ENCODE measurements around the gene RAB11FIP3.

RAB11FIP3 gene

GRCh38 chr16:534856-535445 lies 109.5 kb downstream of the RAB11FIP3 start:
- H3K27ac ChIP-seq, result no peak overlapping the region
- TF ChIP-seq, protein P1, sequence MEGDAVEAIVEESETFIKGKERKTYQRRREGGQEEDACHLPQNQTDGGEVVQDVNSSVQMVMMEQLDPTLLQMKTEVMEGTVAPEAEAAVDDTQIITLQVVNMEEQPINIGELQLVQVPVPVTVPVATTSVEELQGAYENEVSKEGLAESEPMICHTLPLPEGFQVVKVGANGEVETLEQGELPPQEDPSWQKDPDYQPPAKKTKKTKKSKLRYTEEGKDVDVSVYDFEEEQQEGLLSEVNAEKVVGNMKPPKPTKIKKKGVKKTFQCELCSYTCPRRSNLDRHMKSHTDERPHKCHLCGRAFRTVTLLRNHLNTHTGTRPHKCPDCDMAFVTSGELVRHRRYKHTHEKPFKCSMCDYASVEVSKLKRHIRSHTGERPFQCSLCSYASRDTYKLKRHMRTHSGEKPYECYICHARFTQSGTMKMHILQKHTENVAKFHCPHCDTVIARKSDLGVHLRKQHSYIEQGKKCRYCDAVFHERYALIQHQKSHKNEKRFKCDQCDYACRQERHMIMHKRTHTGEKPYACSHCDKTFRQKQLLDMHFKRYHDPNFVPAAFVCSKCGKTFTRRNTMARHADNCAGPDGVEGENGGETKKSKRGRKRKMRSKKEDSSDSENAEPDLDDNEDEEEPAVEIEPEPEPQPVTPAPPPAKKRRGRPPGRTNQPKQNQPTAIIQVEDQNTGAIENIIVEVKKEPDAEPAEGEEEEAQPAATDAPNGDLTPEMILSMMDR (IDR thresholded peaks at IDR 0.05), result no peak
- H3K4me3 ChIP-seq, result no peak overlapping the region
- no peak for DNase-seq (ENCODE audit: low spot score)

DNA sequence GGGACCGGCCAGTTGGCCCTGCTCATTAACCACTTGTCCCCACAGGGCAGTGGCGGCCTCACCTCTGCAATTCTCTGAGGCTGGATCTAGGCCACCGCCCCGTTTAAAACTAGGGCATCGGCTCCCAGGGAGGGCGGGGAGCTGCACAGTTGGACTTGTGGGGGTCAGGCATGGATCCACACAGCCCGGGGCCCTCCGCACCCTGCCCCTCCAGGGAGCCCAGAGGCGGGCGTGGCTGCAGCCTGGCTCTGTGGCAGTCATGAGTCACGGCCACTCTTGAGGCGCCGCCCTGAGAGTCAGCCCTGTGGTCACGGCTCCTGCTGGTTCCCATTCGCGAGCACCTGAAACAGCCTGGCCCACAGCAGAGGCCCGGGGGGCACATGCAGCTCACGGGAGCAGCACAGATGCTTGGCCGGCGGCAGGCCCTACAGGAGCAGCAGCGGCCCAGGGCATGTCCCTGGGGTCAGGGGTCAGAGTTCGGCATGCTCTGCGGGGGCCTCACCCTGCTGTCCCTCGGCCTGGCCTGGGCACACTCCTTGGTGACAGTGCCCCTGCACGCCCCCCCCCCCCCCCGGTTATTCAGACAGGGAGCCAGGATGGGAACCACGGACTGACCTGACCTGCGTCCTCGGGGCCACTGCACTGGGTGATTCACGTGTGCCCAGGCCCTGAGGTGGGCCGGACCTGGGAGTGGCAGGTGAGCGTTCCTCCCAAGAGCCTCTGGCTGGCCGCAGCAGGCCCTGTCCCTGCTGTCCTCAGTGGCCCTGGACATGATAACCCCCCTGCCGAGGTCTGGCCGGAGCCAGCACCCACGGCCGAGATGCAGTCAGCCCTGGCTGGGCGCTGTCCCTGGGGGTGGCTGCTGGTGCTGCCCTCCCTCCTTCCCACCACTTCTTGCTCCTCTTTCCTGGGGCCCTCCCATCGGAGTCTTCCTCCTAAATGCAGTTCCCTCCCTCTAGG lies 110.3 kb downstream of the RAB11FIP3 start:
- no peak overlapping the region for H3K27ac ChIP-seq
- TF ChIP-seq, protein P1 (IDR thresholded peaks at IDR 0.05), result no peak
- H3K4me3 ChIP-seq, result no peak overlapping the region
- no peak for DNase-seq (ENCODE audit: low spot score)

GRCh38 chr16:536746-537145 lies 111.3 kb downstream of the RAB11FIP3 start:
- Histone ChIP-seq H3K27ac (no peak overlapping the region), H3K4me3 (no peak overlapping the region)
- TF ChIP-seq, protein P1 (IDR thresholded peaks at IDR 0.05), result no peak
- no peak for DNase-seq (ENCODE audit: low spot score)

GRCh38 chr16:537415-538335 lies 112.2 kb downstream of the RAB11FIP3 start:
- TF ChIP-seq, protein P1 (IDR thresholded peaks at IDR 0.05), result no peak
- H3K27ac ChIP-seq, result no peak overlapping the region
- H3K4me3 ChIP-seq, result no peak overlapping the region
- no peak for DNase-seq (ENCODE audit: low spot score)

DNA sequence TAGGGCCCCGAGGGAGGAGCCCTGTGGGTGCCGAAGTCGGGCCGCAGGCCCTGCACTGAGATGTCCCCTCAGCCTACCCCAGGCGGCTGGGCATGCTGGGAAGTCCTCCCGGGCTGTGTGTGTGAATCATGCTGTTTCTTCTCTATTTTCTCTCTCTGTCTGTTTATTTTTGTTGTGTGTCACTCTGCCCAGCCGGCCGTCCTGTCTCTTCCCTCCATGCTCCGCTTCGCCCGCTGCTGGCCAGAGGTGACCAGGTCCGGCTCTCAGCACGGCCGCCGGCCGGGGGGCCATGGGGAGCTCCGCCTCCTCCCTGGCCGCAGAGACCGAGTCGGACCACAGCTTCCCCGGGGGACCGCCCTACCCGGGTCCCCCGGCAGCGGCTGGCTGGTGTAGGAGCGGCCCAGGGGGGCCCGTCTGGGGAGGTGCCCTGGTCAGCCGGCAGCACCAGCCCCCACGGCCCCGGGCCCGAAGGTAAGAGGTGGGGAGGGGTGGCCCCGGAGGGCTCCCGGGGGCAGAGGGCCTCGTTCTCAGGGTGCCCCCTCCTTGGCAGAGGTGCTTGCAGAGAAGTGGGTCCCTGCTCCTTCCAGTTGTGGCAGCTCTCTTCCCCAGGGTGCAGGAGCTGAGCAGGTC lies 114.6 kb downstream of the RAB11FIP3 start:
- no peak overlapping the region for H3K4me3 ChIP-seq
- no peak for DNase-seq (ENCODE audit: low spot score)
- TF ChIP-seq, protein P1 (IDR thresholded peaks at IDR 0.05), result no peak
- H3K27ac ChIP-seq, result no peak overlapping the region

GRCh38 chr16:540645-541340 lies 115.3 kb downstream of the RAB11FIP3 start:
- DNase-seq (ENCODE audit: low spot score), result no peak
- TF ChIP-seq, protein P1 (IDR thresholded peaks at IDR 0.05), result no peak
- Histone ChIP-seq H3K4me3 (no peak overlapping the region), H3K27ac (no peak overlapping the region)

Data from coronary artery (tissue), 2 donors.